Measurements from ENCODE around the gene NAA16. TPM values are rescaled to one million over a fixed set of nuclear protein-coding genes. Genes with fewer than 3 reads are reported as not detected.

Gene NAA16
- total and polyA plus RNA-seq, 10 of the 15 experiments (the other 5 are each of a cell fraction or from before 2014, with no cell fraction given): 5.4 to 18.5 (median 13.2) TPM

DNA sequence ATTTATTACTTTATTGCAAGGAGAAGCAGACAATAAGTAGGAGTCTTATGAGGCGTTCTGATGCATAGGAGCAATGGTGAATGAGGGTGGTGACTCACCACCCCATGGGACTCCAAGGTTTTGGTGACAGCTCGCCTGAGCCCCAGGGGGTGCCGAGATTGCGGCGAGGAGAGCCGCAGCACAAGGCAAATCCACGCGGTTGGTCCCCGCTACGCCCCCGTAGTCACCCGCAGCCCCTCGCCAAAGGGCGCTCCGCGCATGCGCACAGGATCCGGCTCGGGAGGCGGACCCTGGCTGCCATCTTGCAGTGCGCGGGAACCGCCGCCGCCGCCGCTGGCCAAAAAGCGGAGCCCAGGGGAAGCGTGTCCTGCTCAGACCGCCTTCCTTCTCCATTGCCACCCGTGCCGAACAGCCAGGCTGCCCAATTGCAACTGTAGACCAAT lies at the start of gene NAA16 (continued):
- TF ChIP-seq, protein P1, sequence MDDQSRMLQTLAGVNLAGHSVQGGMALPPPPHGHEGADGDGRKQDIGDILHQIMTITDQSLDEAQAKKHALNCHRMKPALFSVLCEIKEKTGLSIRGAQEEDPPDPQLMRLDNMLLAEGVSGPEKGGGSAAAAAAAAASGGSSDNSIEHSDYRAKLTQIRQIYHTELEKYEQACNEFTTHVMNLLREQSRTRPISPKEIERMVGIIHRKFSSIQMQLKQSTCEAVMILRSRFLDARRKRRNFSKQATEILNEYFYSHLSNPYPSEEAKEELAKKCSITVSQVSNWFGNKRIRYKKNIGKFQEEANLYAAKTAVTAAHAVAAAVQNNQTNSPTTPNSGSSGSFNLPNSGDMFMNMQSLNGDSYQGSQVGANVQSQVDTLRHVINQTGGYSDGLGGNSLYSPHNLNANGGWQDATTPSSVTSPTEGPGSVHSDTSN (IDR thresholded peaks at IDR 0.05; ENCODE audit: insufficient replicate concordance, low read depth, low read length): no peak
- no peak for TF ChIP-seq CBX3 (IDR thresholded peaks at IDR 0.05; ENCODE audit: borderline replicate concordance, low read depth)
- TF ChIP-seq ZNF384 (IDR thresholded peaks at IDR 0.05; ENCODE audit: borderline replicate concordance, low read depth, low read length): no peak
- TF ChIP-seq, protein P2, sequence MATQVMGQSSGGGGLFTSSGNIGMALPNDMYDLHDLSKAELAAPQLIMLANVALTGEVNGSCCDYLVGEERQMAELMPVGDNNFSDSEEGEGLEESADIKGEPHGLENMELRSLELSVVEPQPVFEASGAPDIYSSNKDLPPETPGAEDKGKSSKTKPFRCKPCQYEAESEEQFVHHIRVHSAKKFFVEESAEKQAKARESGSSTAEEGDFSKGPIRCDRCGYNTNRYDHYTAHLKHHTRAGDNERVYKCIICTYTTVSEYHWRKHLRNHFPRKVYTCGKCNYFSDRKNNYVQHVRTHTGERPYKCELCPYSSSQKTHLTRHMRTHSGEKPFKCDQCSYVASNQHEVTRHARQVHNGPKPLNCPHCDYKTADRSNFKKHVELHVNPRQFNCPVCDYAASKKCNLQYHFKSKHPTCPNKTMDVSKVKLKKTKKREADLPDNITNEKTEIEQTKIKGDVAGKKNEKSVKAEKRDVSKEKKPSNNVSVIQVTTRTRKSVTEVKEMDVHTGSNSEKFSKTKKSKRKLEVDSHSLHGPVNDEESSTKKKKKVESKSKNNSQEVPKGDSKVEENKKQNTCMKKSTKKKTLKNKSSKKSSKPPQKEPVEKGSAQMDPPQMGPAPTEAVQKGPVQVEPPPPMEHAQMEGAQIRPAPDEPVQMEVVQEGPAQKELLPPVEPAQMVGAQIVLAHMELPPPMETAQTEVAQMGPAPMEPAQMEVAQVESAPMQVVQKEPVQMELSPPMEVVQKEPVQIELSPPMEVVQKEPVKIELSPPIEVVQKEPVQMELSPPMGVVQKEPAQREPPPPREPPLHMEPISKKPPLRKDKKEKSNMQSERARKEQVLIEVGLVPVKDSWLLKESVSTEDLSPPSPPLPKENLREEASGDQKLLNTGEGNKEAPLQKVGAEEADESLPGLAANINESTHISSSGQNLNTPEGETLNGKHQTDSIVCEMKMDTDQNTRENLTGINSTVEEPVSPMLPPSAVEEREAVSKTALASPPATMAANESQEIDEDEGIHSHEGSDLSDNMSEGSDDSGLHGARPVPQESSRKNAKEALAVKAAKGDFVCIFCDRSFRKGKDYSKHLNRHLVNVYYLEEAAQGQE (IDR thresholded peaks at IDR 0.05; ENCODE audit: low read depth, low read length): no peak
- no peak for TF ChIP-seq NFIC (IDR thresholded peaks at IDR 0.05; ENCODE audit: low read depth, low read length)
- peak; percentile 89 for TF ChIP-seq RUNX3 (IDR thresholded peaks at IDR 0.05; ENCODE audit: low read length)
- no peak for TF ChIP-seq SREBF2 (IDR thresholded peaks at IDR 0.05; ENCODE audit: low read length)
- no peak for TF ChIP-seq RAD51 (IDR thresholded peaks at IDR 0.05)
- TF ChIP-seq ESRRA (IDR thresholded peaks at IDR 0.05; ENCODE audit: low read length): no peak
- TF ChIP-seq CHD2 (IDR thresholded peaks at IDR 0.05; ENCODE audit: borderline replicate concordance, low read depth, low read length): no peak
- TF ChIP-seq, protein P3, sequence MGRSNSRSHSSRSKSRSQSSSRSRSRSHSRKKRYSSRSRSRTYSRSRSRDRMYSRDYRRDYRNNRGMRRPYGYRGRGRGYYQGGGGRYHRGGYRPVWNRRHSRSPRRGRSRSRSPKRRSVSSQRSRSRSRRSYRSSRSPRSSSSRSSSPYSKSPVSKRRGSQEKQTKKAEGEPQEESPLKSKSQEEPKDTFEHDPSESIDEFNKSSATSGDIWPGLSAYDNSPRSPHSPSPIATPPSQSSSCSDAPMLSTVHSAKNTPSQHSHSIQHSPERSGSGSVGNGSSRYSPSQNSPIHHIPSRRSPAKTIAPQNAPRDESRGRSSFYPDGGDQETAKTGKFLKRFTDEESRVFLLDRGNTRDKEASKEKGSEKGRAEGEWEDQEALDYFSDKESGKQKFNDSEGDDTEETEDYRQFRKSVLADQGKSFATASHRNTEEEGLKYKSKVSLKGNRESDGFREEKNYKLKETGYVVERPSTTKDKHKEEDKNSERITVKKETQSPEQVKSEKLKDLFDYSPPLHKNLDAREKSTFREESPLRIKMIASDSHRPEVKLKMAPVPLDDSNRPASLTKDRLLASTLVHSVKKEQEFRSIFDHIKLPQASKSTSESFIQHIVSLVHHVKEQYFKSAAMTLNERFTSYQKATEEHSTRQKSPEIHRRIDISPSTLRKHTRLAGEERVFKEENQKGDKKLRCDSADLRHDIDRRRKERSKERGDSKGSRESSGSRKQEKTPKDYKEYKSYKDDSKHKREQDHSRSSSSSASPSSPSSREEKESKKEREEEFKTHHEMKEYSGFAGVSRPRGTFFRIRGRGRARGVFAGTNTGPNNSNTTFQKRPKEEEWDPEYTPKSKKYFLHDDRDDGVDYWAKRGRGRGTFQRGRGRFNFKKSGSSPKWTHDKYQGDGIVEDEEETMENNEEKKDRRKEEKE (IDR thresholded peaks at IDR 0.05): no peak
- no peak for TF ChIP-seq NR2C2 (IDR thresholded peaks at IDR 0.05; ENCODE audit: borderline replicate concordance, control insufficient read depth, insufficient read length, low read depth)
- peak; percentile 83 for TF ChIP-seq IKZF1 (conservative IDR thresholded peaks at IDR 0.05)
- peak; percentile 91 for TF ChIP-seq MEF2B (IDR thresholded peaks at IDR 0.05; ENCODE audit: partially characterized antibody, poor library complexity, severe bottlenecking)
- TF ChIP-seq, protein P4, sequence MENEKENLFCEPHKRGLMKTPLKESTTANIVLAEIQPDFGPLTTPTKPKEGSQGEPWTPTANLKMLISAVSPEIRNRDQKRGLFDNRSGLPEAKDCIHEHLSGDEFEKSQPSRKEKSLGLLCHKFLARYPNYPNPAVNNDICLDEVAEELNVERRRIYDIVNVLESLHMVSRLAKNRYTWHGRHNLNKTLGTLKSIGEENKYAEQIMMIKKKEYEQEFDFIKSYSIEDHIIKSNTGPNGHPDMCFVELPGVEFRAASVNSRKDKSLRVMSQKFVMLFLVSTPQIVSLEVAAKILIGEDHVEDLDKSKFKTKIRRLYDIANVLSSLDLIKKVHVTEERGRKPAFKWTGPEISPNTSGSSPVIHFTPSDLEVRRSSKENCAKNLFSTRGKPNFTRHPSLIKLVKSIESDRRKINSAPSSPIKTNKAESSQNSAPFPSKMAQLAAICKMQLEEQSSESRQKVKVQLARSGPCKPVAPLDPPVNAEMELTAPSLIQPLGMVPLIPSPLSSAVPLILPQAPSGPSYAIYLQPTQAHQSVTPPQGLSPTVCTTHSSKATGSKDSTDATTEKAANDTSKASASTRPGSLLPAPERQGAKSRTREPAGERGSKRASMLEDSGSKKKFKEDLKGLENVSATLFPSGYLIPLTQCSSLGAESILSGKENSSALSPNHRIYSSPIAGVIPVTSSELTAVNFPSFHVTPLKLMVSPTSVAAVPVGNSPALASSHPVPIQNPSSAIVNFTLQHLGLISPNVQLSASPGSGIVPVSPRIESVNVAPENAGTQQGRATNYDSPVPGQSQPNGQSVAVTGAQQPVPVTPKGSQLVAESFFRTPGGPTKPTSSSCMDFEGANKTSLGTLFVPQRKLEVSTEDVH (IDR thresholded peaks at IDR 0.05; ENCODE audit: low read depth, partially characterized antibody): no peak
- peak; percentile 40; the same call in 1 of the 2 replicates for TF ChIP-seq TAF1 (IDR thresholded peaks at IDR 0.05; ENCODE audit: borderline replicate concordance, low read depth, low read length)
- no peak for TF ChIP-seq BMI1 (IDR thresholded peaks at IDR 0.05; ENCODE audit: borderline replicate concordance)
- TF ChIP-seq BHLHE40 (IDR thresholded peaks at IDR 0.05; ENCODE audit: borderline replicate concordance in 1 of 2, low read depth in 2 of 2, low read length in 1 of 2): peak; percentile 77 to 91
- TF ChIP-seq MEF2A (IDR thresholded peaks at IDR 0.05; ENCODE audit: insufficient read depth, low read depth, low read length): no peak
- no peak for TF ChIP-seq HDAC2 (IDR thresholded peaks at IDR 0.05)
- TF ChIP-seq SMAD1 (IDR thresholded peaks at IDR 0.05; ENCODE audit: low read depth, partially characterized antibody): no peak

All from GM12878 (cell line).